Ascending aorta (tissue), 2 donors: ENCODE data around the gene OR52L1. TPM values are rescaled to one million over a fixed set of nuclear protein-coding genes. Genes with fewer than 3 reads are reported as not detected.

Experiments used
- DNase-seq, 2 donors: peaks; one replicate each; pipeline ENCODE4 v3.0.0-alpha.2; 2019; ENCODE audit warnings: low spot score in 2 of 2
- H3K27ac ChIP-seq, 2 donors: fragments of 200-600 bp; sonication (generic); one replicate each; pipeline ENCODE4 v1.5.1; 2016 to 2017; ENCODE audit warnings: mild to moderate bottlenecking in 1 of 2
- H3K27me3 ChIP-seq: fragments of 200-600 bp; sonication (generic); one replicate; pipeline ENCODE4 v1.5.1; 2017
- H3K36me3 ChIP-seq, 2 donors: fragments of 200-600 bp; sonication (generic); one replicate each; pipeline ENCODE4 v1.5.1; 2016
- H3K4me1 ChIP-seq, 2 donors: fragments of 200-600 bp; sonication (generic); one replicate each; pipeline ENCODE4 v1.5.1; 2016 to 2017; ENCODE audit warnings: mild to moderate bottlenecking in 1 of 2
- H3K4me3 ChIP-seq, 2 donors: fragments of 200-600 bp; sonication (generic); one replicate each; pipeline ENCODE4 v1.5.1; 2016 to 2017; ENCODE audit warnings: mild to moderate bottlenecking in 1 of 2
- H3K9me3 ChIP-seq, 2 donors: fragments of 200-600 bp; sonication (generic); one replicate each; pipeline ENCODE4 v1.5.1; 2016
- CTCF ChIP-seq, 3 experiments: fragments of 200-600 bp in 2 of 3; fragments of 450-650 bp in 1 of 3; sonication (generic) in 2 of 3; IDR thresholded peaks; one replicate each; pipeline ENCODE4 v1.5.1; 2016 to 2019; ENCODE audit warnings: antibody characterized with exemption in 3 of 3, mild to moderate bottlenecking in 1 of 3, moderate library complexity in 1 of 3
- intact Hi-C: fragments of 100-400 bp; cut with DNase I; formaldehyde crosslinking; loops from one replicate; pipeline ENCODE4 v1.15.1; 2023
- total RNA-seq: library from RNA; depleted of rRNA; stranded (reverse); fragments of >200 nt; gene quantifications from one replicate; pipeline ENCODE4 v1.1.0, GENCODE V29; 2016

The OR52L1 gene
- total RNA-seq, 1 donor from 2014 or later = not detected

DNA sequence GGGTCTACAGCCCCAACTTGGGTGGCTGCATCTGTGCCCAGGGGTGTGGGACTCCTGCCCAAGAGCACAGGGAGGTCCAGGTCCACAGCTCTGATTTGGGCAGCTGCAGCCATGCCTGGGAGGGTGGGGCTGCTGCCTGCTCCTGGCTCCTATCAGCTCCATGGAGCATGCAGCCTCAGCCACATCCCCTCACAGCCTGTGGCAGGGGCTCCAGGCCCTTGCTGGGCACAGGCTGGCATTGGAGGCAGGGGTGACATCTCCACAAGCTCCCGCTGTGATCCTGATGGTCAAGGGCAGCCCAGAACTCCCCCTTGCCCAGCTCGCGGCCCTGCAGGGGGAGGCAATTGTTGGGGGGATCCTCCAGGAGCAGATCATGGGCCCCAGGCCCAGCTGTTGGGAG, 26.3 kb upstream of the OR52L1 start:
- no peak for TF ChIP-seq CTCF (IDR thresholded peaks at IDR 0.05)
- H3K9me3 ChIP-seq = no peaks in the 10 kb centered on the region
- H3K4me1 ChIP-seq = no peaks in the 10 kb centered on the region
- no peaks in the 10 kb centered on the region for H3K27me3 ChIP-seq
- no peak overlapping the region for H3K4me3 ChIP-seq
- no peak for DNase-seq
- no peak overlapping the region for H3K27ac ChIP-seq
- H3K36me3 ChIP-seq = no peaks in the 10 kb centered on the region
- intact Hi-C loops = no loop called here

- intact Hi-C loops = no loop called here
- no peaks in the 10 kb centered on the region for H3K9me3 ChIP-seq
- H3K4me1 ChIP-seq = no peaks in the 10 kb centered on the region
- no peak overlapping the region for H3K4me3 ChIP-seq
- no peaks in the 10 kb centered on the region for H3K36me3 ChIP-seq
- H3K27ac ChIP-seq = no peak overlapping the region
- H3K27me3 ChIP-seq = no peaks in the 10 kb centered on the region
- DNase-seq = no peak
- no peak for TF ChIP-seq CTCF (IDR thresholded peaks at IDR 0.05)
Measured at GRCh38 chr11:6012035-6012668, 25.4 kb upstream of the OR52L1 start.

- DNase-seq = no peak
- intact Hi-C loops = no loop called here
- no peaks in the 10 kb centered on the region for H3K9me3 ChIP-seq
Measured at GRCh38 chr11:6006846-6007245, 20.1 kb upstream of the OR52L1 start, which contains the start of gene OR56A4. TSS of gene OR56A4 (minus strand) at chr11:6006946. CDS start at chr11:6002992, 3,954 bp downstream.

DNA sequence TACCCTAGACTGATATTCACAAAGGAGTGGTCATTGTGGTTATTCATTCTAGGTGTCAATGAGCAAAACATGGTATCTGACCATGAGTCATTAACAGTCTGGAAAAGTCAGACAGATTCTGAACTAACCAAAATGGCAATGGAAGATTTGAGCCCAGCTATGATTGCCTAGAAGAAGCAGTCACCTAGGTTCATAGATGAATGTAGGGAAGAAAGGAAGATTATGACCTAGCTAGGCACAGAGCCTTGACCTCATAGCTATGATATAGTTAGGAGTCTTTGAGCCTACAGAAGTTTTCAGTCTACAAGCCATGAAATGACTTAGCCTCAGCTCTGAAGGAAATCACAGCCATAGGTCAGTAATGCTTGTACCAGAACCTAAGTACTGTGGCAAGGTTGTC, 19.6 kb upstream of the OR52L1 start:
- Histone ChIP-seq H3K27ac (no peak overlapping the region), H3K36me3 (no peaks in the 10 kb centered on the region), H3K4me1 (no peaks in the 10 kb centered on the region), H3K9me3 (no peaks in the 10 kb centered on the region), H3K4me3 (no peak overlapping the region), H3K27me3 (no peaks in the 10 kb centered on the region)
- TF ChIP-seq CTCF (IDR thresholded peaks at IDR 0.05) = no peak
- no peak for DNase-seq
- intact Hi-C loops = no loop called here

More at GRCh38 chr11:6006846-6007245, 20.1 kb upstream of the OR52L1 start, which contains the start of gene OR56A4:
- H3K4me3 ChIP-seq = no peak within 1 kb of the TSS
- TF ChIP-seq CTCF (IDR thresholded peaks at IDR 0.05) = no peak
- H3K27me3 ChIP-seq = no peaks in the 10 kb centered on the region
- H3K36me3 ChIP-seq = no peaks in the 10 kb centered on the region
- no peaks in the 10 kb centered on the region for H3K4me1 ChIP-seq
- H3K27ac ChIP-seq = no peak within 1 kb of the TSS

- intact Hi-C loops = no loop called here
Measured at GRCh38 chr11:6002202-6002699, 15.5 kb upstream of the OR52L1 start.

More at GRCh38 chr11:6002202-6002699, 15.5 kb upstream of the OR52L1 start:
- TF ChIP-seq CTCF (IDR thresholded peaks at IDR 0.05) = no peak
- H3K4me1 ChIP-seq = no peaks in the 10 kb centered on the region
- no peaks in the 10 kb centered on the region for H3K9me3 ChIP-seq
- H3K27ac ChIP-seq = no peak overlapping the region
- no peak overlapping the region for H3K4me3 ChIP-seq
- no peaks in the 10 kb centered on the region for H3K36me3 ChIP-seq
- no peak for DNase-seq
- no peaks in the 10 kb centered on the region for H3K27me3 ChIP-seq
